ENCODE data around the gene FAM184A. TPM values are rescaled to one million over a fixed set of nuclear protein-coding genes. Genes with fewer than 3 reads are reported as not detected.

FAM184A gene
- total and polyA plus RNA-seq, 2 of the 8 experiments (the other 6 are each of a cell fraction or from before 2014, with no cell fraction given) = 6.3 to 11.3 TPM

DNA sequence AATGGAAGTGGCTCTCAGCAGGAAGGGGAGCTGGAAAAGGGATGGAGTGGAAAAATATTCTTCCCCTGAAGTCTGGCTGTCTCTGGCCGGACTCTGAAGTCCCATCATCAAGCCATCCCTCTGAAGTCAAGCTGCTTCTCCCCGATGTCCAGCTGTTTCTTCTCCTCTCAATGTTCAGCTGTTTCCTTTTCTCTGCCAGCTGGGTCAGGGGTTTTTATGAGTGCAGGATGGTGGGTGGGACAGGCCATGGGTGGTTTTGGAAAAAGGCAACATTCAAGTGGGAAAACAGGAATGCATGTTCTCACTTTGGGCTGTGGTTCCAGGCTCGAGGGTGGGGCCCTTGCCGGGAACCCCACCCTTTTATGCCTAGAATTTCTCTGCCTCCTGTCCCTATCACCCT, 48.4 kb upstream of the FAM184A start:
- no peaks in the 10 kb centered on the region for H3K27me3 ChIP-seq (replicated peaks in 1 of 4; ENCODE audit: control insufficient read depth in 3 of 4, extremely low read depth in 1 of 4, insufficient read depth in 3 of 4, low read length in 3 of 4)
- FAIRE-seq = no peak
- no peak overlapping the region for H4K5ac ChIP-seq (ENCODE audit: insufficient read length, low read depth, low read length)
- H3K79me1 ChIP-seq (ENCODE audit: low read depth, low read length) = no peaks in the 10 kb centered on the region
- no peak overlapping the region for H4K91ac ChIP-seq (replicated peaks; ENCODE audit: insufficient read length, low read length)
- H3K23me2 ChIP-seq (ENCODE audit: low read depth, low read length) = no peaks in the 10 kb centered on the region
- TF ChIP-seq RNF2 (IDR thresholded peaks at IDR 0.05; ENCODE audit: borderline replicate concordance, low read depth, low read length, missing control alignments, poor library complexity, severe bottlenecking) = no peak
- TF ChIP-seq RBBP5 (IDR thresholded peaks at IDR 0.05; ENCODE audit: borderline replicate concordance, low read depth, low read length) = no peak
- no peak for TF ChIP-seq RFX5 (IDR thresholded peaks at IDR 0.05; ENCODE audit: borderline replicate concordance, low read depth, low read length)
- no peak for TF ChIP-seq CREB1 (IDR thresholded peaks at IDR 0.05)
- TF ChIP-seq POU5F1 (IDR thresholded peaks at IDR 0.05; ENCODE audit: low read depth, low read length) = no peak
- no peak for TF ChIP-seq POLR2AphosphoS5 (IDR thresholded peaks at IDR 0.05; ENCODE audit: low read depth, low read length)
- no peak for TF ChIP-seq RXRA (IDR thresholded peaks at IDR 0.05; ENCODE audit: insufficient read depth, low read depth, low read length)
- TF ChIP-seq BRCA1 (IDR thresholded peaks at IDR 0.05; ENCODE audit: low read depth, low read length) = no peak
- TF ChIP-seq POLR2A (IDR thresholded peaks at IDR 0.05; ENCODE audit: control extremely low read depth in 1 of 2, low read depth in 2 of 2, low read length in 2 of 2) = no peak
- TF ChIP-seq EZH2 (IDR thresholded peaks at IDR 0.05; ENCODE audit: low read depth, low read length, severe bottlenecking) = no peak
- TF ChIP-seq, protein P1, sequence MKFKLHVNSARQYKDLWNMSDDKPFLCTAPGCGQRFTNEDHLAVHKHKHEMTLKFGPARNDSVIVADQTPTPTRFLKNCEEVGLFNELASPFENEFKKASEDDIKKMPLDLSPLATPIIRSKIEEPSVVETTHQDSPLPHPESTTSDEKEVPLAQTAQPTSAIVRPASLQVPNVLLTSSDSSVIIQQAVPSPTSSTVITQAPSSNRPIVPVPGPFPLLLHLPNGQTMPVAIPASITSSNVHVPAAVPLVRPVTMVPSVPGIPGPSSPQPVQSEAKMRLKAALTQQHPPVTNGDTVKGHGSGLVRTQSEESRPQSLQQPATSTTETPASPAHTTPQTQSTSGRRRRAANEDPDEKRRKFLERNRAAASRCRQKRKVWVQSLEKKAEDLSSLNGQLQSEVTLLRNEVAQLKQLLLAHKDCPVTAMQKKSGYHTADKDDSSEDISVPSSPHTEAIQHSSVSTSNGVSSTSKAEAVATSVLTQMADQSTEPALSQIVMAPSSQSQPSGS (IDR thresholded peaks at IDR 0.05; ENCODE audit: low read length) = no peak
- H3K14ac ChIP-seq (ENCODE audit: insufficient read length) = no peak overlapping the region
- H3K27ac ChIP-seq (ENCODE audit: low read depth, low read length) = no peak overlapping the region
- CTCF ChIA-PET (ENCODE audit: partially characterized antibody) = interaction anchor here (1.0 to 1.8 kb wide), 5 partner anchors 9 to 155 kb away, joined by 3 to 6 read pairs (median 4); no protein-coding TSS in a partner anchor
- no peak overlapping the region for H3K23ac ChIP-seq (ENCODE audit: insufficient read length)
- H3K9ac ChIP-seq (replicated peaks in 1 of 4; ENCODE audit: extremely low read depth in 1 of 4, low read depth in 3 of 4, low read length in 3 of 4) = no peak overlapping the region
- WGBS, 2 experiments (ENCODE audit: extremely low coverage in 1 of 2, insufficient coverage in 1 of 2, insufficient read length in 1 of 2, insufficient replicate concordance in 2 of 2, low coverage in 1 of 2, low lambda C conversion rate in 2 of 2, missing lambda C conversion rate in 1 of 2) = 86% methylated on average over 4 of the region's 4 CpGs; no CpG with 5 or more reads in 1 of the 2 experiments
- no peak for DNase-seq (ENCODE audit: low read depth in 1 of 2, low spot score in 2 of 2)
- no peak overlapping the region for H2AFZ ChIP-seq (ENCODE audit: low read length)
- H3K56ac ChIP-seq (replicated peaks; ENCODE audit: insufficient read length, low read depth, low read length) = no peak overlapping the region
- no peak overlapping the region for H3K4me3 ChIP-seq (ENCODE audit: extremely low read depth in 1 of 4, insufficient read depth in 2 of 4, low read depth in 3 of 4, low read length in 4 of 4)
- H3K9me3 ChIP-seq (ENCODE audit: insufficient read depth in 2 of 2, low read depth in 1 of 2, low read length in 1 of 2) = 0 out of 4 replicates have a peak, but pooled peaks cover 0 to 4% of the 10 kb centered on the region in 2 experiments
- peaks cover 0 to 4% (median 3%) of the 10 kb centered on the region in 4 experiments; a peak in 5 of 7 replicates for H3K4me1 ChIP-seq (replicated peaks in 1 of 4; ENCODE audit: control insufficient read depth in 3 of 4, insufficient read depth in 4 of 4, low read length in 3 of 4)
- H3K4me2 ChIP-seq (ENCODE audit: insufficient read depth in 1 of 2, low read depth in 2 of 2, low read length in 2 of 2) = no peak overlapping the region
- POLR2A ChIA-PET (ENCODE audit: partially characterized antibody) = no interaction called here
- no peaks in the 10 kb centered on the region for H3K36me3 ChIP-seq (ENCODE audit: control insufficient read depth in 2 of 4, insufficient read depth in 4 of 4, low read length in 3 of 4)
- no peak overlapping the region for H2BK12ac ChIP-seq (ENCODE audit: low read depth, low read length)
- H2BK120ac ChIP-seq (replicated peaks; ENCODE audit: low read depth, low read length) = no peak overlapping the region
- H4K20me1 ChIP-seq (replicated peaks in 1 of 2; ENCODE audit: control insufficient read depth in 1 of 2, insufficient read depth in 2 of 2, low read length in 2 of 2) = no peaks in the 10 kb centered on the region
- no peak overlapping the region for H2BK20ac ChIP-seq (ENCODE audit: low read length)
- H2BK15ac ChIP-seq (ENCODE audit: low read length) = no peak overlapping the region
- no peak overlapping the region for H2AK5ac ChIP-seq (ENCODE audit: low read depth, low read length)
- H3K18ac ChIP-seq (ENCODE audit: extremely low read depth, low read length) = no peak overlapping the region
- H3K4ac ChIP-seq (replicated peaks; ENCODE audit: insufficient read length, low read depth, low read length) = no peak overlapping the region
- H2BK5ac ChIP-seq (ENCODE audit: low read depth, low read length) = no peak overlapping the region
- no peaks in the 10 kb centered on the region for H3K79me2 ChIP-seq (ENCODE audit: control insufficient read depth in 1 of 2, insufficient read depth in 2 of 2, low read length in 2 of 2)
- no peak overlapping the region for H4K8ac ChIP-seq (ENCODE audit: extremely low read depth, insufficient read depth, low read length)
